GM21723 (cell line): Measurements from ENCODE around the gene ZDHHC22.
A peak's percentile ranks its signal among the peaks of the same experiment; 100 is the strongest.

Experiments used
- ATAC-seq: cut with Tn5 transposase; IDR thresholded peaks from one replicate; pipeline ENCODE4 v1.9.1; 2021; ENCODE audit warnings: mild to moderate bottlenecking, moderate library complexity; ENCODE audit not compliant: unreplicated experiment

The ZDHHC22 gene

GRCh38 chr14:77158175-77158881, 16.7 kb upstream of the ZDHHC22 start:
- ATAC-seq = no peak

GRCh38 chr14:77157740-77158139, 16.1 kb upstream of the ZDHHC22 start:
- no peak for ATAC-seq

- ATAC-seq = no peak
These were observed 13.5 kb upstream of the ZDHHC22 start for GRCh38 chr14:77155083-77155482.

GRCh38 chr14:77154421-77154820, 12.8 kb upstream of the ZDHHC22 start:
- ATAC-seq = no peak

GRCh38 chr14:77153802-77154201, 12.2 kb upstream of the ZDHHC22 start:
- no peak for ATAC-seq

GRCh38 chr14:77151918-77152588, 10.5 kb upstream of the ZDHHC22 start:
- no peak for ATAC-seq

- no peak for ATAC-seq
These were observed 9.7 kb upstream of the ZDHHC22 start for GRCh38 chr14:77151245-77151644.

GRCh38 chr14:77148510-77149231, 7.1 kb upstream of the ZDHHC22 start:
- no peak for ATAC-seq

- ATAC-seq = no peak
These were observed 4.6 kb upstream of the ZDHHC22 start for GRCh38 chr14:77145975-77146740.

GRCh38 chr14:77144412-77145115, 3.0 kb upstream of the ZDHHC22 start:
- ATAC-seq = no peak

- ATAC-seq = no peak
These were observed 1.5 kb upstream of the ZDHHC22 start for GRCh38 chr14:77143071-77143470.

- no peak for ATAC-seq
These were observed 612 bp upstream of the ZDHHC22 start for GRCh38 chr14:77142005-77142800.

GRCh38 chr14:77140359-77141213, 1.0 kb downstream of the ZDHHC22 start:
- ATAC-seq = no peak

GRCh38 chr14:77139540-77140358, 1.8 kb downstream of the ZDHHC22 start:
- no peak for ATAC-seq

GRCh38 chr14:77139022-77139421, 2.6 kb downstream of the ZDHHC22 start:
- no peak for ATAC-seq

- peak; percentile 63 for ATAC-seq
These were observed 7.8 kb downstream of the ZDHHC22 start for GRCh38 chr14:77133720-77134338.

- no peak for ATAC-seq
These were observed 9.6 kb downstream of the ZDHHC22 start for GRCh38 chr14:77131871-77132486.
